ELF-1 (cell line): ENCODE data around the gene PPP3CA.

Source experiments
- DNase-seq: peaks from one replicate; pipeline ENCODE4 v3.0.0-alpha.2; 2016; ENCODE audit warnings: low read depth, low spot score

Gene PPP3CA

GRCh38 chr4:101331017-101331416, 16.3 kb downstream of the PPP3CA start:
- no peak for DNase-seq

- DNase-seq, result no peak
Measured at GRCh38 chr4:101329592-101329991, 17.7 kb downstream of the PPP3CA start.

GRCh38 chr4:101328063-101328602, 19.2 kb downstream of the PPP3CA start:
- DNase-seq, result no peak

GRCh38 chr4:101326576-101326975, 20.8 kb downstream of the PPP3CA start:
- DNase-seq, result no peak

GRCh38 chr4:101322743-101323142, 24.6 kb downstream of the PPP3CA start:
- no peak for DNase-seq

- DNase-seq, result no peak
Measured at GRCh38 chr4:101321481-101322042, 25.8 kb downstream of the PPP3CA start.

GRCh38 chr4:101315786-101316185, 31.5 kb downstream of the PPP3CA start:
- DNase-seq, result no peak

GRCh38 chr4:101315041-101315440, 32.3 kb downstream of the PPP3CA start:
- DNase-seq, result no peak

- DNase-seq, result no peak
Measured at GRCh38 chr4:101309925-101310324, 37.4 kb downstream of the PPP3CA start.

- no peak for DNase-seq
Measured at GRCh38 chr4:101307899-101308298, 39.4 kb downstream of the PPP3CA start.

- DNase-seq, result no peak
Measured at GRCh38 chr4:101306764-101307615, 40.3 kb downstream of the PPP3CA start.

- DNase-seq, result peak; percentile 51
Measured at GRCh38 chr4:101306225-101306624, 41.1 kb downstream of the PPP3CA start.

- DNase-seq, result no peak
Measured at GRCh38 chr4:101304916-101305315, 42.4 kb downstream of the PPP3CA start.

GRCh38 chr4:101299899-101300540, 47.3 kb downstream of the PPP3CA start:
- no peak for DNase-seq

GRCh38 chr4:101299021-101299420, 48.3 kb downstream of the PPP3CA start:
- no peak for DNase-seq

GRCh38 chr4:101295691-101296090, 51.6 kb downstream of the PPP3CA start:
- DNase-seq, result no peak

- no peak for DNase-seq
Measured at GRCh38 chr4:101294597-101294996, 52.7 kb downstream of the PPP3CA start.

- DNase-seq, result no peak
Measured at GRCh38 chr4:101292901-101293300, 54.4 kb downstream of the PPP3CA start.

GRCh38 chr4:101292214-101292613, 55.1 kb downstream of the PPP3CA start:
- no peak for DNase-seq

- DNase-seq, result no peak
Measured at GRCh38 chr4:101291198-101291597, 56.1 kb downstream of the PPP3CA start.

- no peak for DNase-seq
Measured at GRCh38 chr4:101290654-101291053, 56.7 kb downstream of the PPP3CA start.

- no peak for DNase-seq
Measured at GRCh38 chr4:101289306-101289705, 58.0 kb downstream of the PPP3CA start.
